ENCODE measurements around the gene MMD. TPM values are rescaled to one million over a fixed set of nuclear protein-coding genes. Genes with fewer than 3 reads are reported as not detected.
A peak's percentile ranks its signal among the peaks of the same experiment; 100 is the strongest.

The MMD gene
- total and polyA plus RNA-seq, 2 of the 13 experiments (the other 11 are each of a cell fraction or from before 2014, with no cell fraction given), result 121 to 225 TPM

DNA sequence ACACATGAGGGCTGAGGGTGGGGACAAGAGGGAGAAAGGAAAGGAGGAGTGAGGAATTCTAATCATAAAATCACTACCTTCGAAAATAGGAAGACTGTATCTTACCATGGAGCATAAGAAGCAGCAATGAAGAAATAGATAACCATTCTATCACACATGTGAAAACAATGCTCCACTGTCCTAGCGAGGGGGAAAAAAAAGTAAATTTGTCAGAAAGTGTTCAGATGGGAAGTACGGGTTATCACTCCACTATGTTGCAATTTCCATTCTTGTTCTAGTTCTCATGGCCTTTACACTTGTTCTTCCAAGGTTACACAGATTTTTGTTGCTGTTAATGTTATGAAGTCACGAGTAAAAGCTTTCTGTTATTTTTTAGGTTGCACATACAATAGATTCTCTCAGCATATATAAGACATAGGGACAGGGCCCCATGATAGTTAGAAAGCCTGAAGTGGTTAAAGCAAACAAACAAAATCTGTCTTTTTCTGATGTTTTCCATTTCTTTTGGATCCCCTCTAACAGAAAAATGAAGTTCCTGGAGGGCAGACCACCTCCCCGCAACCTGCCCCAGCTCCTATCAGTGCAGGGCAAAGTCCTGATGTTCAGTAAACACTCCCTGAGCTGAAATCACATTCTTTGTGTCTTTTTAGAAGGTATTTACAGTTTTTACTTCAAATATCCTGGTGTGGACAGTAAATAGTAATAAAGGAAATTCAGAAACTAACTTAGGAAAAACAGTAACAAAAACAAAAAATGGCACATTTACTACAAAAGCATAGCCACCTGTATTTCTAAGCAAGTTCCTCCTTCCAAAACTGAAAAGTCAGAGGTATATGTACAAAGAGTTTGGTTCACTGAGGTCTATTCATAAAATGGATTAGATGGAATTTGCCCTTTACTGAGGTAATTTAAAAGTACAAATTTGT is 13.7 kb downstream of the MMD start (continued):
- TF ChIP-seq GLI4 (CRISPR knock-in tag; IDR thresholded peaks at IDR 0.05; ENCODE audit: borderline replicate concordance), result no peak
- TF ChIP-seq IKZF1 (IDR thresholded peaks at IDR 0.05), result no peak
- TF ChIP-seq ZNF83 (CRISPR knock-in tag; IDR thresholded peaks at IDR 0.05; ENCODE audit: borderline replicate concordance), result no peak
- TF ChIP-seq, protein P1, sequence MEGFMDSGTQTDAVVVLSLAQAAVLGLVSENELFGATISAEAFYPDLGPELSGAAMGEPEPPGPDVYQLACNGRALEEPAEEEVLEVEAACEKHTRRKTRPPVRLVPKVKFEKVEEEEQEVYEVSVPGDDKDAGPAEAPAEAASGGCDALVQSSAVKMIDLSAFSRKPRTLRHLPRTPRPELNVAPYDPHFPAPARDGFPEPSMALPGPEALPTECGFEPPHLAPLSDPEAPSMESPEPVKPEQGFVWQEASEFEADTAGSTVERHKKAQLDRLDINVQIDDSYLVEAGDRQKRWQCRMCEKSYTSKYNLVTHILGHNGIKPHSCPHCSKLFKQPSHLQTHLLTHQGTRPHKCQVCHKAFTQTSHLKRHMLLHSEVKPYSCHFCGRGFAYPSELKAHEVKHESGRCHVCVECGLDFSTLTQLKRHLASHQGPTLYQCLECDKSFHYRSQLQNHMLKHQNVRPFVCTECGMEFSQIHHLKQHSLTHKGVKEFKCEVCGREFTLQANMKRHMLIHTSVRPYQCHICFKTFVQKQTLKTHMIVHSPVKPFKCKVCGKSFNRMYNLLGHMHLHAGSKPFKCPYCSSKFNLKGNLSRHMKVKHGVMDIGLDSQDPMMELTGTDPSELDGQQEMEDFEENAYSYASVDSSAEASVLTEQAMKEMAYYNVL (CRISPR knock-in tag; IDR thresholded peaks at IDR 0.05; ENCODE audit: borderline replicate concordance), result peak; percentile 97
- TF ChIP-seq, protein P2, sequence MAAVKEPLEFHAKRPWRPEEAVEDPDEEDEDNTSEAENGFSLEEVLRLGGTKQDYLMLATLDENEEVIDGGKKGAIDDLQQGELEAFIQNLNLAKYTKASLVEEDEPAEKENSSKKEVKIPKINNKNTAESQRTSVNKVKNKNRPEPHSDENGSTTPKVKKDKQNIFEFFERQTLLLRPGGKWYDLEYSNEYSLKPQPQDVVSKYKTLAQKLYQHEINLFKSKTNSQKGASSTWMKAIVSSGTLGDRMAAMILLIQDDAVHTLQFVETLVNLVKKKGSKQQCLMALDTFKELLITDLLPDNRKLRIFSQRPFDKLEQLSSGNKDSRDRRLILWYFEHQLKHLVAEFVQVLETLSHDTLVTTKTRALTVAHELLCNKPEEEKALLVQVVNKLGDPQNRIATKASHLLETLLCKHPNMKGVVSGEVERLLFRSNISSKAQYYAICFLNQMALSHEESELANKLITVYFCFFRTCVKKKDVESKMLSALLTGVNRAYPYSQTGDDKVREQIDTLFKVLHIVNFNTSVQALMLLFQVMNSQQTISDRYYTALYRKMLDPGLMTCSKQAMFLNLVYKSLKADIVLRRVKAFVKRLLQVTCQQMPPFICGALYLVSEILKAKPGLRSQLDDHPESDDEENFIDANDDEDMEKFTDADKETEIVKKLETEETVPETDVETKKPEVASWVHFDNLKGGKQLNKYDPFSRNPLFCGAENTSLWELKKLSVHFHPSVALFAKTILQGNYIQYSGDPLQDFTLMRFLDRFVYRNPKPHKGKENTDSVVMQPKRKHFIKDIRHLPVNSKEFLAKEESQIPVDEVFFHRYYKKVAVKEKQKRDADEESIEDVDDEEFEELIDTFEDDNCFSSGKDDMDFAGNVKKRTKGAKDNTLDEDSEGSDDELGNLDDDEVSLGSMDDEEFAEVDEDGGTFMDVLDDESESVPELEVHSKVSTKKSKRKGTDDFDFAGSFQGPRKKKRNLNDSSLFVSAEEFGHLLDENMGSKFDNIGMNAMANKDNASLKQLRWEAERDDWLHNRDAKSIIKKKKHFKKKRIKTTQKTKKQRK (IDR thresholded peaks at IDR 0.05; ENCODE audit: low read length), result no peak
- peak; percentile 88 for TF ChIP-seq HNRNPK (IDR thresholded peaks at IDR 0.05; ENCODE audit: low read depth, low read length, poor library complexity, severe bottlenecking)
- TF ChIP-seq, protein P3, sequence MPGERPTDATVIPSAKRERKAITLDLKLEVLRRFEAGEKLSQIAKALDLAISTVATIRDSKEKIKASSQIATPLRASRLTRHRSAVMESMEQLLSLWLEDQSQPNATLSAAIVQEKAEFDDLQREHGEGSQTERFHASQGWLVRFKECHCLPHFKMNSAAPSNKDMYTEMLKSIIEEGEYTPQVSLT (CRISPR knock-in tag; IDR thresholded peaks at IDR 0.05; ENCODE audit: borderline replicate concordance, low read depth), result no peak
- peak; percentile 77; the same call in 1 of the 2 replicates for TF ChIP-seq HMG20B (CRISPR knock-in tag; conservative IDR thresholded peaks at IDR 0.05)
- TF ChIP-seq, protein P4, sequence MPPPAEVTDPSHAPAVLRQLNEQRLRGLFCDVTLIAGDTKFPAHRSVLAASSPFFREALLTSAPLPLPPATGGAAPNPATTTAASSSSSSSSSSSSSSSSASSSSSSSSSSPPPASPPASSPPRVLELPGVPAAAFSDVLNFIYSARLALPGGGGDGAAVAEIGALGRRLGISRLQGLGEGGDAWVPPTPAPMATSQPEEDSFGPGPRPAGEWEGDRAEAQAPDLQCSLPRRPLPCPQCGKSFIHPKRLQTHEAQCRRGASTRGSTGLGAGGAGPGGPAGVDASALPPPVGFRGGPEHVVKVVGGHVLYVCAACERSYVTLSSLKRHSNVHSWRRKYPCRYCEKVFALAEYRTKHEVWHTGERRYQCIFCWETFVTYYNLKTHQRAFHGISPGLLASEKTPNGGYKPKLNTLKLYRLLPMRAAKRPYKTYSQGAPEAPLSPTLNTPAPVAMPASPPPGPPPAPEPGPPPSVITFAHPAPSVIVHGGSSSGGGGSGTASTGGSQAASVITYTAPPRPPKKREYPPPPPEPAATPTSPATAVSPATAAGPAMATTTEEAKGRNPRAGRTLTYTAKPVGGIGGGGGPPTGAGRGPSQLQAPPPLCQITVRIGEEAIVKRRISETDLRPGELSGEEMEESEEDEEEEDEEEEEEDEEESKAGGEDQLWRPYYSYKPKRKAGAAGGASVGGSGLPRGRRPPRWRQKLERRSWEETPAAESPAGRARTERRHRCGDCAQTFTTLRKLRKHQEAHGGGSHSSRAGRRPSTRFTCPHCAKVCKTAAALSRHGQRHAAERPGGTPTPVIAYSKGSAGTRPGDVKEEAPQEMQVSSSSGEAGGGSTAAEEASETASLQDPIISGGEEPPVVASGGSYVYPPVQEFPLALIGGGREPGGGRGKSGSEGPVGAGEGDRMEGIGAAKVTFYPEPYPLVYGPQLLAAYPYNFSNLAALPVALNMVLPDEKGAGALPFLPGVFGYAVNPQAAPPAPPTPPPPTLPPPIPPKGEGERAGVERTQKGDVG (CRISPR knock-in tag; IDR thresholded peaks at IDR 0.05; ENCODE audit: borderline replicate concordance), result no peak
- no peak for TF ChIP-seq ZNF367 (CRISPR knock-in tag; IDR thresholded peaks at IDR 0.05; ENCODE audit: borderline replicate concordance)
- TF ChIP-seq, protein P5, sequence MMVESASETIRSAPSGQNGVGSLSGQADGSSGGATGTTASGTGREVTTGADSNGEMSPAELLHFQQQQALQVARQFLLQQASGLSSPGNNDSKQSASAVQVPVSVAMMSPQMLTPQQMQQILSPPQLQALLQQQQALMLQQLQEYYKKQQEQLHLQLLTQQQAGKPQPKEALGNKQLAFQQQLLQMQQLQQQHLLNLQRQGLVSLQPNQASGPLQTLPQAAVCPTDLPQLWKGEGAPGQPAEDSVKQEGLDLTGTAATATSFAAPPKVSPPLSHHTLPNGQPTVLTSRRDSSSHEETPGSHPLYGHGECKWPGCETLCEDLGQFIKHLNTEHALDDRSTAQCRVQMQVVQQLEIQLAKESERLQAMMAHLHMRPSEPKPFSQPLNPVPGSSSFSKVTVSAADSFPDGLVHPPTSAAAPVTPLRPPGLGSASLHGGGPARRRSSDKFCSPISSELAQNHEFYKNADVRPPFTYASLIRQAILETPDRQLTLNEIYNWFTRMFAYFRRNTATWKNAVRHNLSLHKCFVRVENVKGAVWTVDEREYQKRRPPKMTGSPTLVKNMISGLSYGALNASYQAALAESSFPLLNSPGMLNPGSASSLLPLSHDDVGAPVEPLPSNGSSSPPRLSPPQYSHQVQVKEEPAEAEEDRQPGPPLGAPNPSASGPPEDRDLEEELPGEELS (CRISPR knock-in tag; IDR thresholded peaks at IDR 0.05), result peak; percentile 97
- peak; percentile 45; the same call in 1 of the 2 replicates for TF ChIP-seq SMAD3 (CRISPR knock-in tag; IDR thresholded peaks at IDR 0.05)
- 0 out of 2 replicates have a peak, but pooled peaks have one; percentile 17 for TF ChIP-seq SATB2 (CRISPR knock-in tag; IDR thresholded peaks at IDR 0.05)
- TF ChIP-seq ARNTL (CRISPR knock-in tag; IDR thresholded peaks at IDR 0.05), result peak; percentile 56; the same call in 1 of the 2 replicates
